NCI-H2227 (cell line): ENCODE data around the gene NRM.
A peak's percentile ranks its signal among the peaks of the same experiment; 100 is the strongest.
"Not testable (repeated sequence)": the region's sequence is repeated elsewhere in the genome, so short reads cannot be mapped to it uniquely, and the experiment has no call there.

Experiments
- DNase-seq: peaks from one replicate; lab custom pipeline; 2025; ENCODE audit not compliant: unreplicated experiment; lab: John Stamatoyannopoulos, UW

NRM gene

DNA sequence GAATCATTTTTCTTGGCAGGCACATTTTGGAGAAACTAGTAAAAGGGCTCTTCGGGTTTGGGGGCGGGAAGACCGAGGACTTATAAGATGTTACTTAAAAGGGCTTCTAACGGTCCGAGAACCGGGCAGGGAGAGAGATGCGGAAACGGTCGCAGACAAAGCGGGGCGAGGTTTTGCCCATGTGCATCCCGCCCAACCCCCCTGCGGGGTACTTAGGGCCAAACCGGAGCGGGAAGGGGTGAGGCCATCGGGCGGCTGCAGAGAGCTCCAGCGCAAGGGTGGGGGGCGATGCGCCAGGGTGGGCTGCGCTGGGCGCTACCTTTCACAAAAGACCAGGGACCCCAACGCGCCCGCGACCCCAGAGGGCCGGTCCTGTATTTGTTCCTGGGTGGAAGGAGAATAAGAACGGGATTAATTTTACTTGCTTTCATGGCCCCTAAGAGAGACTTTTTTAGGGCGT is 30.0 kb upstream of the NRM start:
- DNase-seq, result peak; percentile 90

DNA sequence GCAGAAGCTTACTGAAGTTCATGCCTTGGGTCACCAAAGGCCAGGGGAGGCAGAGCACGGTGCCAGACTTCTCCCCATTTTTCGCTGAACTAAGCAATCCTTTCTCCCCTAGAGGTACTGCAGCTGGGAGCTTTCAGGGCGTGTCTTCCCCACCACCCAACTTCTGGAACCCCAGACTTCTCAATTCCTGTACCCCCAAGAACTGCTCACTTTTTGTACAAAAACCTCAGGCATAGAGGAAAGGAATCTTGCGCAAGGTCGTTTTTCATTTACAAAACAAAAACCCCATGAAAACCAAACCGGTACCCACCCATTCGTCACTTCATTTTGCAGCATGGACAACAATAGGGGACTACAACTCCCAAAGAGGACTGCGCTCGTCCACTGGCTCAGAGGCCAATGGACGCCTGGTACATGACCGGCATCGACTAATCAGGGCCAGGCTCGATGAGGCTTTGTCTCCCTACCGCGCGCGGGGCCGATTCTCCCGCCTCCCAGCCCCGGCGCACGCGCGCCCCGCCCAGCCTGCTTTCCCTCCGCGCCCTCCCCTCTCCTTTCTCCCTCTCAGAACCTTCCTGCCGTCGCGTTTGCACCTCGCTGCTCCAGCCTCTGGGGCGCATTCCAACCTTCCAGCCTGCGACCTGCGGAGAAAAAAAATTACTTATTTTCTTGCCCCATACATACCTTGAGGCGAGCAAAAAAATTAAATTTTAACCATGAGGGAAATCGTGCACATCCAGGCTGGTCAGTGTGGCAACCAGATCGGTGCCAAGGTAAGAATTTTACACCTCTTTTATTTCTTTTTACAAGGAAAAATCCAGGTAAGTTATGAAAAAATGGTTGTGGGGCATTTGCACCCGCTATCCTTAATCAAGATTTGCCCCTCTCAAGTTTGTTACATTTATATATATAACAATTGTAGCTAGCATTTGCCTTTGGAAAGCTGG is 29.3 kb upstream of the NRM start, which contains the start of gene TUBB:
TUBB (plus strand) TSS at position 562 of the 947 bp plus-strand sequence; CDS start at position 717, 155 bp downstream.
- DNase-seq, result peak; percentile 98

DNA sequence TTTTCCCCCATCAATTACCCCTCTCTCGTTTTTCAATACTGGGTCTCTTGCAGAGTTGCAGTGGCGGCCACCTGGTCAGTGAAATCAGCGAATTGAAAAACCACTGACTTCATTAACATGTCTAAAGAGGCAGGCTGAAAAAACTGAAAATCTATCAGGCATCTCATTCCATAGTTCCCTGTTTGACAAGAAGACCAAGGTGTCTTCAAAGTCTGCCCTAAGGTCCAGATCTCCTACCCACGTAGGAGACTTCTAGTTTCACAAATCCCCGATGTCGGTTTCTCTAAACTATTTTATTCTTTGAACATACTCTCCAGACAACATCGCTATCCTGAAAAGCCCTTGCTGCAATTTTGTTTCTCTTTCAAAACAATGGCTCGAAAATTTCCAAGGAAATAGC is 28.6 kb upstream of the NRM start:
- peak; percentile 46 for DNase-seq

DNA sequence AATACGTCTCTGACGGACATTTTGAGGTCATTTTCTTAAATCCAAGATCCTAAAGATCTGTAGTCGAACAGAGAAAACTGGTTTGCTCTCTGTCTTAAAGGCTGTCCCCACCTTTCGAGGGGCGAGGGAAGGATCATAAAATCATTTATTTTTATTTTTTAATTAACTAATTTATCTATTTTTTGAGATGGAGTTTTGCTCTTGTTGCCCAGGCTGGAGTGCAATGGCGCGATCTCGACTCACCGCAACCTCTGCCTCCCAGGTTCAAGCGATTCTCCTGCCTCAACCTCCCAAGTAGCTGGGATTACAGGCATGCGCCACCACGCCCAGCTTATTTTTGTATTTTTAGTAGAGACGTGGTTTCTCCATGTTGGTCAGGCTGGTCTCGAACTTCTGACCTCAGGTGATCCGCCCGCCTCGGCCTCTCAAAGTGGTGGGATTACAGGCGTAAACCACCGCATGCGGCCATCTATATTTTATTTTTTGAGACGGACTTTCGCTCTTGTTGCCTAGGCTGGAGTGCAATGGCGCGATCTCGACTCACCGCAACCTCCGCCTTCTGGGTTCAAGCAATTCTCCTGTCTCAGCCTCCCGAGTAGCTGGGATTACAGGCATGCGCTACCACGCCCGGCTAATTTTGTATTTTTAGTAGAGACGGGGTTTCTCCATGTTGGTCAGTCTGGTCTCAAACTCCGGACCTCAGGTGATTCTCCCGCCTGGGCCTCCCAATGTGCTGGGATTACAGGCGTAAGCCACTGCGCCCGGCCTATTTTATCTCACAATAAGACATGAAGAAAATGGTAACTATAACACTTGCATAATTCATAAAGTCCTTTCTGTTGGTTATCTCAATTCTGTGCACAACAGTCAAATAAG is 27.3 kb upstream of the NRM start:
- not testable (repeated sequence) for DNase-seq

DNA sequence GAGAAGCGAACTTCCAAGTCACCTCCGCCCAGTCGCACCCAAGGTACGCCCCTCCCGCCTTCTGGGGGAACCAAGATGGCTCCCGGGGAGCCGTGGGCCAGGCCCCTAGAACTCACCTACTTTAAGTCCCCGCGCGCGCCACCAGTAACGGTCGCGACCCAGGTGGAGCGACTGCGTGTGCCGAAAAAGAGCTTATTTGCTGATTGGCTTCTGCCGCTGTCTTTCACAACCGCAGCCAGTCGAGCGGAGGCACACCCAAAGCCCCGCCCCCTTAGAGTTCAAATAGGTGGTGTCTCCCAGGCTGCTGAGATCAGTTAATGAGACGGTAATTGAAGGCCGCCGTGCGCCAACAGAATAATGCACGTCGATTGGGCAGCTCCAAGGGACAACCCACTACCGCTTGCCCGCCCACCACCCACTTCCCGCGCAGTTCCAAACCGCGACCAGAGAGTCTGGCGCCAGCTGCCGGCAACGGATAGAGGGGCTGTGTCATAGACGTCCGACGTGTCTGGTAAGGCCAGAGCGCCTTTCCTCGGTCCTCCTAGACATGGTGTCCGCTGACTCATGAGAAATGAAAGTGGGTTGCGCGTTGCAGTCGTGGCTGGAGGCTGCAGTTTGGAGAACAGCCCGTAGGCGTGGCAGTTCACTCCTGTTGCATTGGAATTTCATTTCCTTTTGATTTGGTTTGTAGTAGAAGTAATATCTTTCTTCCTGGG is 26.5 kb upstream of the NRM start, which contains the start of gene MDC1:
MDC1 (minus strand) TSS at position 153 of the 716 bp plus-strand sequence. CDS start 2,106 bp downstream, outside the sequence.
- peak; percentile 99 for DNase-seq

DNA sequence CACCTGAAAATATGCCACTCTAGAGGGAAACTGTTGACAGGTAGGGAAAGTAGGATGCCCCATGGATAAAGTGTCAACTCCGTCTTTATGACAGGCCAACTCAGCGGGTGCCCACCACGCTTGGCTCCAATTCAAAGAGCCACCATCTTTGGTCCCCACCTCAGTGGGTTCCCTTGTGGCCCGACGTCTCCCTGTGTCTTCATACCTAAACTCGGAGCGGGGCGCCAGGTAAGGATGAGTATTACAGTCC is 26.0 kb upstream of the NRM start:
- no peak for DNase-seq

DNA sequence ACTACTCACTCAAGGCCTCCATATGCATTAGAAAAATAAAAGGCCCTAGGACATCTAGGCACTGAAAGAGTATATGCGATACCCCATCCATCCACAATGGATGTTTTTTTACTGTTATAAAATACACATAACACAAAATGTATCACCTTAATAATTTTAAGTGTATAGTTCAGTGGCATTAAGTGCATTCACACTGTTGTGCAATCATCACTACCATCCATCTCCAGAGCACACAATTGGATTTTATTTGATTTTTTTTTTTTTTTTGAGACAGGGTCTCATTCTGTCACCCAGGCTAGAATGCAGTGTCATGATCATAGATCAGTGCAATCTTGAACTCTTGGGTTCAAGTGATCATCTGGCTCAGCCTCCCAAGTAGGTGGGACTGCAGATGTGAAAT is 23.5 kb upstream of the NRM start:
- no peak for DNase-seq

DNA sequence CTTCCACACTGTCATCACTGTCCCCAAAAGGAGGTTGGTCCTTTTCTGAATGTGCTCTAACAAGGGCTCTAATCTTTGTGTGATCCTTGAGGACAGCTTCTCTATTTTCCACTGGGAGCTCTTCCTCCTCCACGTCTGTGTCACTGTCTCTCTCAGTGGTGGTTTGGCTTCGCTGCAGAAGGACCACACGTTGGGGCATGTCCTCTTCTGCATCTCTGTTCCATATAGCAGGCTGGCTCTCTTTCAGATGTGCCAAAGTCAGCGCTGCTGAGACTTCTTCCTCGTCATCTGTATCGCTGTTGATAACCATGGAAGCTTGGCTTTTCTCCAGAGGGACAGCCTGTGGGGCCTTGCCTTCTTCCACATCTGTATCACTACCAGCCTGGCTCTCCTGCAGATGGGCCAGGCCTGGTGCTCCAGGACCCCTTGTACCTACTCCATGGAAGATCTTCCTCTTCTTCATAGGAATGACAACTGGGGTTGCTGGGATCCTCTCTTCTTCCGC is 21.7 kb upstream of the NRM start:
- DNase-seq, result no peak

DNA sequence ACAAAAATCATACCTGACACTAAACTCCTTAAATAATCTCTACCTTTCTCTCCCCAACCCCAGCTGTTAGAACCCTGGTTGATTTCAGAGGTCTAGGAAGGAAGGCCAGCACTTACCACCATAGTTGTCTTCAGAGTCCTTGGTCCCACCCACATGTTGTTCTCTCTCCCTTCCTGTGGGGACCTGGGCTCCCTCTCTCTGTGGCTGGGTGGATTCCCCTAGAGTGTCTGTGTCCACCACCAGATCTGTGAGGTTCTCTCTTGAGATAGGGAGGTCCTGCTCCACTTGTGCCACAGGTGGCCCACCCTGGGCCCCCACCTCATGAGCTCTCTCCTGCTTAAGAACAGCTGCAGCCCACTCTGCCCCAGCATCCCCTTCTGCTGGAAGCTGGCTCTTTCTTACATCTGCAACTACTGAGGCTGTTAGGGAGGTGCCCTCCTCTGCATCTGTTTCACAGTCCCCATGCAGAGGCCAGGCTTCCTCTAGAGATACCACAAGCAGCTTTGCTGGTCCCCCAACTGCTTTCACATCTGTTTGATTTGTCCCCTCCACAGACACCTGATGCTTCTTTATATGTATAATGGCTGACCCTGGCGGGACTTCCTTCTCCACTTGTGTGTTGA is 21.1 kb upstream of the NRM start:
- DNase-seq, result no peak

DNA sequence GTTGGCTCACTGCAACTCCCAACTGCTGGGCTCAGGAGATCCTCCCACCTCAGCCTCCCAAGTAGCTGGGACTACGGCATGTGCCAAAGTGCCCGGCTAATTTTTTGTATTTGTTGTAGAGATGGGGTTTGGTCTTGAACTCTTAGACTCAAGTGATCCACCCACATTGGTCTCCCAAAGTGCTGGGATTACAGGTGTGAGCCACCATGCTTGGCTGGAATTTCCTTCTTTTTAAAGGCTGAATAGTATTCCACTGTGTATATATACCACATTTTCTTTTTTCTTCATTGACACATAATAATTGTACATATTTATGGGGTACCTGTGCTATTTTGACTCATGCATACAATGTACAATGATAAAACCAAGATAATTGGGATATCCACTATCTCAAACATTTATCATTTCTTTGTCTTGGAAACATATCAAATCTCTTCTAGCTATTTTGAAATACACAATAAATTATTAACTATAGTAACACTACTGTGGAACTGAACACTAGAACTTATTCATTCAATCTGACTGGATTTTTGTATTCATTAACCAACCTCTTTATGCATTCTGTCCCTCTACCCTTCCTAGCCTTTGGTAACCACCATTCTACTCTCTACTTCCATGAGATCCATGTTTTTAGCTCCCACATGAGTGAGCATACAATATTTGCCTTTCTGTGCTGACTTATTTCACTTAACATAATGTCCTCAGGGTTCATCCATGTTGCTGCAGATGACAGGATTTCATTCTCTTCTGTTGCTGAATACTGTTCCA is 18.5 kb upstream of the NRM start:
- DNase-seq, result no peak

DNA sequence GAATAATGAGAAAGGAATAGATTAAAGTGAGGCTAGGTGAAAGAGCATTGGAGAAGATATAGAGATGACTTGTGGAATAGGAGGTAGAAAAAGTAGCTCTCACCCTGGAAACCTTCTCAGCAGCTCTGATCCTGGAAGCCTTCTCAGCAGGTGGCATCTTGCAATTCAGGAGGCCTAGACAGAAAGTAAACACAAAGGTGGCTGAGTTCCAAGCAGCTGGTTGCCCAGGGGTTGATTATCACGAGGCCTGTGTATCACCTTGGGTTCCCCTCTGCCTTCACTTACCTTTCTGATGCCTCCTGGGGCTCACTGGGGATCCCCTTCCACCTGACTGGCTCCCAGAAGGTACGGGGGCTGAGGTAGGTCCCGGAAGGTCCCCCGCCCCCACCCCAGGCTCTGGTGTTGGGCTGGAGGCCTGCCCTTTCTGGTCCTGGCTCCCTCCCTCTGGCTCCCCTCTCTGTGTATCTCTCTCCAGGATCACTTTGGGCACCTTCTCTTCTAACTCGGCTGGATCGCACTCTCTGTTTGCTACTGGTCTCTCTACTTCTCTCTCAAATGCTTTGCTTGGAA is 16.6 kb upstream of the NRM start:
- peak; percentile 16 for DNase-seq

DNA sequence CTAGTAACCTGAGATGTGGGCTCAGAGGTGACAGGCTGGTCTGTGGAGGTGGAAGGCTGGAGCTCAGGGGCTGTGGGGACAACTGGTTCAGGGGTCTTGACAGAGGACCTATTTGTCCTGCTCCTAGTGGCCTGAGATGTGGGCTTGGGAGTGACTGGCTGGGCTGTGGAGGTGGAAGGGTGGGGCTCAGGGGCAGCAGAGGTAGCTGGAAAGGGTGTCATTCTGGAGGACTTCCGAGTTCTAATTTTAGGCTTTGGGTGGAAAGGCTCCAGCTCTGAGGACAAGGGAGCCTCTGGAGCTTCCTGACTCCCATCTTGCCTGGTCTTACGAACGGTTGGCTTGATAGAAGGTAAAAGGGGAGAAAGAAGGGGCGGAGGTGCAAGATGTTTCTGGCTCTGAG is 14.8 kb upstream of the NRM start:
- no peak for DNase-seq

DNA sequence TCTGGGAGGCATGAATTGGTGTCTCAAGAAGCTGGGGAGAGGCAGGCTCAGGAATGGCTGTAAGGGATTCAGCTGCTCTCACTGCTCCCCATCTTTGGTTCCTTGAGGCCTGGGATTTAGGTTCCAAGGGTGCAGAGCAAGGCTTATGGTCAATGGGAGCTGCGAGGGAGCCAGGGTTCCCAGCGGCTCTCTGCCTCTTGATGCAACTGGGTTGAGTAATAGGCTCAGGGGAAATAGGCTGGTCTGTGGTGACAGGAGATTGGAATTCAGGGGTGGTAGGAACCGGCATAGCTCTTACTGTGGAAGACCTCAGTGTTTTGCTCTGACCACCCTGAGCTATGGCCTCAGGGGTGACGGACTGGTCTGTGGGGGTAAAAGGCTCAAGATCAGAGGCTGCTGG is 13.0 kb upstream of the NRM start:
- DNase-seq, result no peak

DNA sequence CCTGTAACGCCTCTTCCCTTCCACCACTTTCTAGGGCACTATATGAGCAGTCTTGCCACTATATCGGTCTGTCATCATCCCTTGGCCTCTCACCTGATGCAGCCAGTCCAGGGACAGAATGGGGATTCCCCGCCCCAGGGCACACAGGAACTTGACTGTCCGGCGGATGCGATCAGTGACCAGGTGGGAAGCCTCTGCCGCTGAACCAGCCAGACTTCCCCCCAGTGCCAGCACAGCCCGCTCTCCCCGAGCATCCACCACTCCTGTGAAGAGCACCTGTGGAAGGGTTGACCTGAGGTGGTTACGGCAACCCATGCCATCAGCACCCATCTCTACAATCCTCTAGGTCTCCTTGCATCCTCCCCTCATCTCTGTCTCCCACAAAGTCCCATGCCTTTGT is 12.2 kb upstream of the NRM start:
- no peak for DNase-seq

DNA sequence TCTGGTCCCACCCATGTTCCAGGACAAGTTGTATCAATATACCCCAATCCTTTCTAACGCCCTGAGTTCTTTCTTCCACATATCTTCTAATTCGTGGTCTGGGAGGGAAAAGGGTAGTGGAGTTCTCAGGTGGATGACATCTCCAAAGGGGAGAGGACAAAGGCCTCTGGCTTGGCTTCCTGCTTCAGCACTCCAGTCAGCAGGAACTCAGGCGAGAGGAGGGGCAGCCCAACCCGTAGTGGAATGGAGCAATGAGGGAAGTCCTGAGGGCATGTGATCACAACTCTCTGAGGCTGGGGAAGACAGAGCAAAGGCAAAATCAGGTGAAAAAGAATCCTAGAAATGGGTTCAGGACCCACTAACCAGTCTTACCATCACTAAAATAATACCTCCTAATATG is 9.6 kb upstream of the NRM start:
- no peak for DNase-seq

DNA sequence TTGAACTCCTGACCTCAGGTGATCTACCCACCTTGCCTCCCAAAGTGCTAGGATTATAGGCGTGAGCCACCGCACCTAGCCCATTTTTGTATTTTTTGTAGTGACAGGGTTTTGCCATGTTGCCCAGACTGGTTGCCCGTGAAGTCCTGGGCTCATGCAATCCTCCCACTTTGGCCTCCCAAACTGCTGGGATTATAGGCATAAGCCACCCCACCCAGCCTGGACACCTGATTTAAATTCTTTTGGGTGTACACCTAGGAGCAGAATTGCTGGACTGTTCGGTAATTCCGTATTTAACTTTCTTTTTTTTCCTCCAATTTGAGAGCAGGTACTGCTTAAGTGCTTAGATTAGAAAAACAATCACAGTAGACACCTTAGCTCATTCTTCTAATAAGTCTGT is 5.6 kb upstream of the NRM start:
- DNase-seq, result no peak

DNA sequence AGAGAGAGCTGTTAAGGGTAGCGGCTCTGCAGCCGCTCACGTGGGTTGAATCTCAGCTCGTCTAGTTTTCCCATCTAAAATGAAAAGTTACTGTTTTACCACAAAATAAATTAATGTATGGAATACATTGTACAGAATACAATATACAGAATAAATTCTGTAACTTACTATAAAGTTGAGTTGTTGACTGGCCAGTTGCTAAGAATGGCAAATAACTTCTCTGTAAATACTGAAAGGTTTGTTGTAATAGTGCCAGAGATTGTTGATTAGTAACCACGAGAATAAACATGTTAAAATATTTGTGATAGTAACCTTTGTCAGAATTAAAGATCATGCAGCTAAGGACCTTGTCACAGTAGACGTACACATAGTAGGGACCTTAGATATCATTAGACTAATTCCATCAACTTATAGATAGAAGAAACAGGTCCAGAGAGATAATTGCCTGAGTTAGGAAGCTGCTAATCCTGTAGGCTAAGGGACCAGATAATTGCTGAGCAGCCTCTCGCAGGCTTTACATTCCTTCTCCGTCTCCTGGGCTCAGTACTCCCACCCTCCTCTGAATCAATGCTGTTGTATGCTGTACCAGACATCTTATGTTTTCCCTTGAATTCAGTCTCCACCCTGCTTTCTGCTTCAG is 544 bp upstream of the NRM start:
- peak; percentile 47 for DNase-seq

DNA sequence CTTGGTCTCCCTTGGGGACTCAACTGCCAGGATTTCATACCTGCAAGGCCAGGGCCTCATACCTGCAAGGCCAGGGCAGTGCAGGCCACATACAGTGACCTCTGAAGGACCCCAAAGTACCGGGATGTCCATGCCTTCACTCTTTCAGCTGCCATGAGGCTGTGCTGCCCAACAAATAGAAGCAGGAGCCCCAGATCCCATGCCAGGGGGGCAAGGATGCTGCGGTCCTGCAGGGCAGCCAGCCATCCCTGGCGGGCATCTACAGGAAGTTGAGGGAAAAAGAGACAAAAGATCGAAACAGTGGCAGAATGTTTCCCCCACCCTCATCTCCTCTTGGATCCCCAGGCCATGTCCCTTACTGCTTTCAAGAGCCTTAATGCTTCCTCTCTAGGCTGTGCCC is 799 bp downstream of the NRM start:
- no peak for DNase-seq
